Stomach (tissue), 9 donors: ENCODE measurements around the gene GNLY. TPM values are rescaled to one million over a fixed set of nuclear protein-coding genes. Genes with fewer than 3 reads are reported as not detected.

Source experiments
- DNase-seq, 2 donors: peaks; one replicate each; pipeline versions ENCODE4 v3.0.0 to v3.0.0-alpha.2; 2013 to 2019
- H3K27ac ChIP-seq, 5 donors: fragments of 200-600 bp in 4 of 5; sonication (generic) in 4 of 5; one replicate each; pipeline ENCODE4 v1.5.1; 2013 to 2019; ENCODE audit warnings: mild to moderate bottlenecking in 1 of 5, moderate library complexity in 1 of 5
- H3K27me3 ChIP-seq, 3 donors: fragments of 200-600 bp; sonication (generic); one replicate each; pipeline ENCODE4 v1.5.1; 2017 to 2019; ENCODE audit warnings: mixed run types in 1 of 3
- H3K36me3 ChIP-seq, 4 donors: fragments of 200-600 bp; sonication (generic); 1 replicate in 3 of 4; 2 replicates in 1 of 4; pipeline ENCODE4 v1.5.1; 2016 to 2019
- H3K4me1 ChIP-seq, 4 donors: fragments of 200-600 bp; sonication (generic); one replicate each; pipeline ENCODE4 v1.5.1; 2016 to 2019
- H3K4me3 ChIP-seq, 4 donors: fragments of 200-600 bp; sonication (generic) in 3 of 4; one replicate each; pipeline ENCODE4 v1.5.1; 2016 to 2019; ENCODE audit warnings: mild to moderate bottlenecking in 1 of 4
- H3K9me3 ChIP-seq, 4 donors: fragments of 200-600 bp; sonication (generic); one replicate each; pipeline ENCODE4 v1.5.1; 2016 to 2019
- CTCF ChIP-seq, 7 experiments: fragments of 450-650 bp in 4 of 7; fragments of 200-600 bp in 3 of 7; sonication (generic) in 3 of 7; IDR thresholded peaks; one replicate each; pipeline ENCODE4 v1.5.1; 2016 to 2019; ENCODE audit warnings: antibody characterized with exemption in 7 of 7, control low read depth in 2 of 7, mild to moderate bottlenecking in 1 of 7
- EP300 ChIP-seq: sonication (generic); formaldehyde crosslinking; IDR thresholded peaks from one replicate; pipeline ENCODE4 v1.6.1; 2017; ENCODE audit warnings: antibody characterized with exemption
- POLR2A ChIP-seq, 4 donors: fragments of 450-650 bp; IDR thresholded peaks; one replicate each; pipeline ENCODE4 v1.6.1; 2016; ENCODE audit warnings: antibody characterized with exemption in 4 of 4, control low read depth in 2 of 4, mild to moderate bottlenecking in 1 of 4, moderate library complexity in 1 of 4
- POLR2AphosphoS5 ChIP-seq, 3 donors: sonication (generic); formaldehyde crosslinking; IDR thresholded peaks; one replicate each; pipeline ENCODE4 v1.6.1; 2016; ENCODE audit warnings: antibody characterized with exemption in 3 of 3
- WGBS, 5 donors: extraction: QIAGEN DNeasy Blood & Tissue Kit in 3 of 5; methylation state at CpG; one replicate each; pipeline versions ENCODE4 v1.1.5 to v1.1.7; 2013 to 2018; 5-methylcytosine and 5-hydroxymethylcytosine counted together
- intact Hi-C: fragments of 100-400 bp; cut with DNase I; formaldehyde crosslinking; loops from one replicate; pipeline ENCODE4 v1.15.1; 2023; ENCODE audit warnings: low total_unique reads
- polyA plus RNA-seq, 3 donors: library from polyadenylated mRNA; stranded (reverse); fragments of 200-250 nt; gene quantifications; one replicate each; pipeline ENCODE4 v1.2.3, GENCODE V29; 2013
- total RNA-seq, 5 donors: library from RNA; depleted of rRNA; stranded (reverse); fragments of >200 nt; gene quantifications; one replicate each; pipeline versions ENCODE4 v1.1.0 to v1.2.3, GENCODE V29; 2014 to 2016
- donor health status: healthy with polysubstance abuse.
- donor health status: Bipolar disorder and iron deficiency.
- donor health status: healthy.

GNLY gene
- total and polyA plus RNA-seq, 8 donors, result 0.72 to 5.8 (median 1.7) TPM; not detected in 3

DNA sequence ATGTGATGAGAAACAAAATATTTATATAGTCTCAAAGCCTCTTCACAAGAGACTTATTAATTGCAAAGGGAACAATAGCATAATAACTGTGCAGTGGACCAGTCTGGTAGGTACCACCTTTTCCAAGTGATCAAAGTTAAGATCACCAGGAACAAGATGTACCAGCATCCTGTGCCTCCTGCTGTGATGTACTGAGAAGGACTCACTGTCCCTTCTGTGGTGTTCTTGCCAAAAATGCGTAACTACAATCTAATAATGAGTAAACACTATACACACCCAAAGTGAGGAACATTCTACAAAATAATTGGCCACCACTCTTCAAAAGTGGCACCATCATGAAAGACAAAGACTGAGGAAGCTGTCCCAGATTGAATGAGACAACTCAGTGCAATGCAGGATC, 14.5 kb downstream of the GNLY start:
- intact Hi-C loops, result no loop called here
- Histone ChIP-seq H3K36me3 (no peaks in the 10 kb centered on the region), H3K9me3 (no peaks in the 10 kb centered on the region), H3K27me3 (no peaks in the 10 kb centered on the region), H3K4me1 (peaks cover 47 to 95% (median 57%) of the 10 kb centered on the region in 4 donors), H3K27ac (peak overlapping the region in 3 of 5 donors; percentile 67 to 86 (median 78)), H3K4me3 (no peak overlapping the region)
- DNase-seq, result no peak
- peak; percentile 27 for TF ChIP-seq EP300
- peak in 2 of 3 donors; percentile 31 to 41 for TF ChIP-seq POLR2AphosphoS5 (IDR thresholded peaks at IDR 0.05)
- no peak for TF ChIP-seq POLR2A (IDR thresholded peaks at IDR 0.05)
- TF ChIP-seq CTCF (IDR thresholded peaks at IDR 0.05), result no peak
- 32 to 68% (median 43%) methylated on average over 1 of the region's 1 CpG for WGBS, 5 donors

- H3K4me1 ChIP-seq, result peaks cover 50 to 95% (median 62%) of the 10 kb centered on the region in 4 donors
- H3K9me3 ChIP-seq, result no peaks in the 10 kb centered on the region
- intact Hi-C loops, result no loop called here
- 52 to 71% (median 66%) methylated on average over 4 of the region's 4 CpGs for WGBS, 5 donors
- no peaks in the 10 kb centered on the region for H3K36me3 ChIP-seq
- TF ChIP-seq CTCF (IDR thresholded peaks at IDR 0.05) (no peak), POLR2AphosphoS5 (IDR thresholded peaks at IDR 0.05) (no peak), EP300 (no peak), POLR2A (IDR thresholded peaks at IDR 0.05) (no peak)
- no peaks in the 10 kb centered on the region for H3K27me3 ChIP-seq
- no peak overlapping the region for H3K4me3 ChIP-seq
- peak overlapping the region in 4 of 5 donors; percentile 67 to 86 (median 75) for H3K27ac ChIP-seq
- DNase-seq, result no peak
Measured at GRCh38 chr2:85709401-85709811, 15.2 kb downstream of the GNLY start.

DNA sequence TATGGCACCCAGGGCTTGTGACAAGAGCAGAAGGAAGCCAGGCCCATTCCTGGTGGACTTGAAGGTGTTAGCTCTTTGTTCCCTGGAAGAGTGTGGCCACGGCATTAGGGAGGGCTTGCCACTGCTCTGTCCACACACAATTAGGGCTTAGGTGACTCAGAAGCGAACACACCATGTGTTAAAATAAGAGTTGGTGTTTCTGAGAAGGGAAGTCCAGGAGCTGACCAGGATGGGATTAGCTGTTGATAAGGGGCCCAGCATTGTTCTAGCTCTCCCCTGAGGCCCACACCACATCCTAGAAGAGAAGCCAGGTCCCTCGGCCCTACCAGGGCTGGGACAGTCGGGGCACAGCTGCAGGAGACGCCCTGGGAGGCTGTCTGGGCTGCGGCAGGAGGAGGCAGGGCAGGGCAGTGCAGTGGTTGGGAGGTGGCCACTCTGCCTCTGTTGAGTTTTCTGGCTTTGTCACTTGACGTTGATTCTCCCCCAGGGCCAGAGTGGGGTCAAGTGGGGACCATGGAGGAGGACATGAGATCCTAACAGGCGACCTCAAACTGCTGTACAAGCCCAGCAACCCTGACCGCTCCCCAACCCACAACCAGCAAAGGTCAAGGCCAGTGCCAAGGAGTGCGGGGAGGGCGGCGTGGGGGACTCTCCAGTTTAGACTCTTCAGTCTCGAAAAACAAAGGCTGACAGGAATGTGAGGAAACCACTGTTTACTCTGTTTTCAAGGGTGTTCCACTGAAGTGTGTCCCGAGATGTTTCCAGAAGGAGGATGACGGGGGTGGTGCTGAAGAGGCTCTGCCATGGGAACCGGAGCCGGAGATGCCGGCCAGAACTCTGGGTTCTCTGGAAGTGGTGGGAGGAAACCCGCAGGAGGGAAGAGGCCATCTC, 16.8 kb downstream of the GNLY start:
- H3K9me3 ChIP-seq, result no peaks in the 10 kb centered on the region
- peaks cover 39 to 87% (median 53%) of the 10 kb centered on the region in 4 donors for H3K4me1 ChIP-seq
- no peak for DNase-seq
- H3K27me3 ChIP-seq, result no peaks in the 10 kb centered on the region
- TF ChIP-seq EP300, result no peak
- no peak for TF ChIP-seq CTCF (IDR thresholded peaks at IDR 0.05)
- TF ChIP-seq POLR2A (IDR thresholded peaks at IDR 0.05), result no peak
- peak in 1 of 3 donors; percentile 25 for TF ChIP-seq POLR2AphosphoS5 (IDR thresholded peaks at IDR 0.05)
- H3K36me3 ChIP-seq, result no peaks in the 10 kb centered on the region
- 61 to 69% (median 65%) methylated on average over 19 of the region's 19 CpGs for WGBS, 5 donors
- H3K4me3 ChIP-seq, result no peak overlapping the region
- peak overlapping the region; percentile 11 to 86 (median 72) for H3K27ac ChIP-seq
- intact Hi-C loops, result no loop called here

GRCh38 chr2:85711578-85712060, 17.5 kb downstream of the GNLY start:
- 82 to 94% (median 91%) methylated on average over 7 to 8 of the region's 8 CpGs for WGBS, 5 donors

More at GRCh38 chr2:85711578-85712060, 17.5 kb downstream of the GNLY start:
- Histone ChIP-seq H3K27ac (peak overlapping the region; percentile 11 to 86 (median 72)), H3K36me3 (no peaks in the 10 kb centered on the region), H3K4me3 (no peak overlapping the region), H3K9me3 (no peaks in the 10 kb centered on the region), H3K27me3 (no peaks in the 10 kb centered on the region), H3K4me1 (peaks cover 32 to 87% (median 46%) of the 10 kb centered on the region in 4 donors)
- TF ChIP-seq POLR2AphosphoS5 (IDR thresholded peaks at IDR 0.05), result no peak
- no peak for TF ChIP-seq CTCF (IDR thresholded peaks at IDR 0.05)
- no peak for TF ChIP-seq POLR2A (IDR thresholded peaks at IDR 0.05)
- TF ChIP-seq EP300, result no peak
- intact Hi-C loops, result no loop called here
- no peak for DNase-seq
